ENCODE measurements around the gene NTSR1. TPM values are rescaled to one million over a fixed set of nuclear protein-coding genes. Genes with fewer than 3 reads are reported as not detected.

NTSR1 gene
- total RNA-seq, 2 donors from 2014 or later: 0.74 TPM; not detected in 1

DNA sequence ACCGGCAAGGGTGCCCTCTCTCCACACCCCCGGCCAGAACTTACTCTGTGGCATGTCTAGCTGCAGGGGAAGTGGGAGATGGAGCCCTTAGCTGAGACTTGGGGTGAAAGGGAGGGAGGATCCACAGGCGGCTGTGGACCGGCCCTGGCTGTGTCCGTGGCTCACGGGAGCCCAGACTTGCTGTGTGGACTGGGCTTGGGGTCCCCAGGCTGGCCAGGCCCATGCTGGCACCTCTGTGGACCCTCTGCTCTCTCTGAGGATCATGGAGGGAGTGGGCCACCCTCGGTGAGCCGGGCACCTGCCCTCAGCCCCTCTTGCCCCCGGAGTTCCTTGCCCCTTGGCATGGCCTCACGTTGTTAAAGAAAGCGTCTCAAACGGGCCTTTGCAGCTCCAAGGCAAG, 8.9 kb upstream of the NTSR1 start:
- H3K27ac ChIP-seq: no peak overlapping the region
- no peak for DNase-seq (ENCODE audit: low spot score)
- H3K4me3 ChIP-seq: no peak overlapping the region
- intact Hi-C loops (cut with DNase I): no loop called here
- no peaks in the 10 kb centered on the region for H3K27me3 ChIP-seq (replicated peaks; ENCODE audit: insufficient read depth)
- TF ChIP-seq POLR2AphosphoS5 (IDR thresholded peaks at IDR 0.05): no peak
- TF ChIP-seq, protein P1, sequence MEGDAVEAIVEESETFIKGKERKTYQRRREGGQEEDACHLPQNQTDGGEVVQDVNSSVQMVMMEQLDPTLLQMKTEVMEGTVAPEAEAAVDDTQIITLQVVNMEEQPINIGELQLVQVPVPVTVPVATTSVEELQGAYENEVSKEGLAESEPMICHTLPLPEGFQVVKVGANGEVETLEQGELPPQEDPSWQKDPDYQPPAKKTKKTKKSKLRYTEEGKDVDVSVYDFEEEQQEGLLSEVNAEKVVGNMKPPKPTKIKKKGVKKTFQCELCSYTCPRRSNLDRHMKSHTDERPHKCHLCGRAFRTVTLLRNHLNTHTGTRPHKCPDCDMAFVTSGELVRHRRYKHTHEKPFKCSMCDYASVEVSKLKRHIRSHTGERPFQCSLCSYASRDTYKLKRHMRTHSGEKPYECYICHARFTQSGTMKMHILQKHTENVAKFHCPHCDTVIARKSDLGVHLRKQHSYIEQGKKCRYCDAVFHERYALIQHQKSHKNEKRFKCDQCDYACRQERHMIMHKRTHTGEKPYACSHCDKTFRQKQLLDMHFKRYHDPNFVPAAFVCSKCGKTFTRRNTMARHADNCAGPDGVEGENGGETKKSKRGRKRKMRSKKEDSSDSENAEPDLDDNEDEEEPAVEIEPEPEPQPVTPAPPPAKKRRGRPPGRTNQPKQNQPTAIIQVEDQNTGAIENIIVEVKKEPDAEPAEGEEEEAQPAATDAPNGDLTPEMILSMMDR (IDR thresholded peaks at IDR 0.05): no peak
- TF ChIP-seq POLR2A (IDR thresholded peaks at IDR 0.05): no peak
- 85% methylated on average over 12 of the region's 12 CpGs for WGBS
- H3K9me3 ChIP-seq: no peaks in the 10 kb centered on the region
- H3K4me1 ChIP-seq (replicated peaks): no peaks in the 10 kb centered on the region
- no peaks in the 10 kb centered on the region for H3K36me3 ChIP-seq

DNA sequence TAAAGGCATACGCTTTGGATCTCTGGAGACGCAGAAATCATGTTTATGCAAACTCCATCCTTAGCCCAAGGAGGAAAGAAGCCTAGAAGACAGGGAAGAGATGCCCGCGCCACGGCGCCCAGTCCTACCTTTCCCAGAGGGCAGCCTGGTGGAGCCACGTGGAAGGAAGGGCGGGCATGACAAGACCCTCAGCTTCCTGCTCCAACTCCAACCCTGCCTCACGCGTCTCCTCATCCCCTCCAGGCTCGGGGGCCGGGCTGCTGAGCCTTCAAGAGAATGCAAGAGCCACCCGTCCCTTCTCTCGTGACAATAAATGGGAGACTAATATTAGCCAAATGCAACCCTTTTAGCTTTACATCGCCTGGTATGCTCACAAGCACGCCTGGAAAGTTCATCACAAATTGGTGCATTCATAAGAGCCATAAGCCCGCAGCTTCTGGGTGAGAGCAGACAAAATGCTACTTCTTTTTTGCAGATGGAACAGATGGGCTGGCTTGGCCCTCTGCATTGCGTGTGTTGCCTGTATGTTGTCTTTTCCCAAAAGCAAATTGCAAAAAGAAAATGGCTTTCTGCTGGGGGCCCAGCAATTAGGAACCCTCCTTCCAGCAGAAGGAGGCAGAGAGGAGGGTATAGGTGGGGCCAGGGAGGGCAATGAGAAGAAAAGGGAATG, 8.2 kb upstream of the NTSR1 start:
- 90% methylated on average over 18 of the region's 18 CpGs for WGBS
- DNase-seq (ENCODE audit: low spot score): no peak
- intact Hi-C loops (cut with DNase I): no loop called here

DNA sequence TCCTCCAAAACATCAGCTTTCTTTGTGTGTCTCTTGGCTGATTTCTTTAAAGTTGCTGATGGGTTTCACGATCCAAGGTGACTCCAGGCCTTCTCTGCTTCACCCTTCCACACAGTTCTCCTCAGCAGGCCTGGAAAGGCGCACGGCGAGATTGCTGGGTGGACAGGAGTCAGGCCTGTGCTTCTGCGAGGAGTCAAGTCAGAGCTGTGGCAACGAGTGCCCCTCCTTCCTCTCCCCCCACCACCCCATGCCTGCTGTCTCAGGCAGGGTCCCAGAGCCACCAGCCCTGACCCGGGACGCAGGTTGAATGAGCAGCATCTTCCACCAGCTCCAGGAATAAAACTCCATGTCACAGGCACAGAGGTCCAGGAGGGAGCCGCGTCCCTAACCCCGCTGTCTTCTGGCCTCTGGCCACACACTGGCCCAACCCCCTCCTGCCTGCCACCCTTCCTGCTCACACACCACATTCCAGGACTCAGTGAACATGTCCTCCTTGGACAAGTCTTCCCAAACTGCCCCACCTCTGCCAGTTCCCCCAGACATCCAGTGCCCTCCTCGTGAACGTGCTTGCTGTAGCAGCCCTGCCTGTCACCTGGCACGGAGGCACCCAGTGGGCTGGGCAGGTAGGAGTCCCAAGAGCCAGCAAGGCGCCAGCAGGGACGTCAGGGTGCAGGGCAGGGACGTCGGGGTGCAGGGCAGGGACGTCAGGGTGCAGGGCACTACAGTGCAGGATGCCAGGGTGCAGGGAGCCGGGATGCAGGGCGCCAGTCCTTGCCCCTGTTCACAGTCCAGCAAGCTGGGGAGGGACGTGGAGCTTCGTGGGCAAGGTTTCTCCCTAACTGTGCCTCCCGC, 7.2 kb upstream of the NTSR1 start:
- Histone ChIP-seq H3K27ac (no peak overlapping the region), H3K27me3 (replicated peaks; ENCODE audit: insufficient read depth) (peaks cover 3% of the 10 kb centered on the region), H3K9me3 (no peaks in the 10 kb centered on the region), H3K4me1 (replicated peaks) (no peaks in the 10 kb centered on the region), H3K36me3 (no peaks in the 10 kb centered on the region), H3K4me3 (no peak overlapping the region)
- no peak for TF ChIP-seq POLR2AphosphoS5 (IDR thresholded peaks at IDR 0.05)
- no peak for TF ChIP-seq POLR2A (IDR thresholded peaks at IDR 0.05)
- TF ChIP-seq, protein P1 (IDR thresholded peaks at IDR 0.05): no peak
- WGBS: 68% methylated on average over 24 of the region's 24 CpGs
- no peak for DNase-seq (ENCODE audit: low spot score)
- intact Hi-C loops (cut with DNase I): no loop called here

More for the DNA sequence above, 8.2 kb upstream of the NTSR1 start:
- Histone ChIP-seq H3K4me1 (replicated peaks) (no peaks in the 10 kb centered on the region), H3K4me3 (no peak overlapping the region), H3K27me3 (replicated peaks; ENCODE audit: insufficient read depth) (no peaks in the 10 kb centered on the region), H3K9me3 (no peaks in the 10 kb centered on the region), H3K27ac (no peak overlapping the region), H3K36me3 (no peaks in the 10 kb centered on the region)
- TF ChIP-seq, protein P1 (IDR thresholded peaks at IDR 0.05): no peak
- TF ChIP-seq POLR2A (IDR thresholded peaks at IDR 0.05): no peak
- no peak for TF ChIP-seq POLR2AphosphoS5 (IDR thresholded peaks at IDR 0.05)

DNA sequence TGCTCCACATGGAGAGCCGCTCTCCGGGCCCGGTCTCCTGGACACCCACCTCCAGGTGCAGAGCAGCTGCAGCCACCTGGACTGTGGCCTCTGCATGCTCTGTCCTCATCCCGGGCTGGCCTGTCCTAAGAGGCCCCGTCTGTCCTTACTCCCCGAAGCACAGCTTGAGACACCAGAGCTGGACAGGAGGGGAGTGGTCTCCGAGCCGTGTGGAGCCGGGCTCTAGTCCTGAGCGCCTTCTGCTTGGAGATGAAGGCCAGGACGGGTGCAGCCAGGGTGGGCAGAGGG, 6.7 kb upstream of the NTSR1 start:
- peaks cover 3% of the 10 kb centered on the region for H3K27me3 ChIP-seq (replicated peaks; ENCODE audit: insufficient read depth)
- intact Hi-C loops (cut with DNase I): no loop called here
- no peak for DNase-seq (ENCODE audit: low spot score)

More for the DNA sequence above, 6.7 kb upstream of the NTSR1 start:
- Histone ChIP-seq H3K4me1 (replicated peaks) (no peaks in the 10 kb centered on the region), H3K27ac (no peak overlapping the region), H3K36me3 (no peaks in the 10 kb centered on the region), H3K9me3 (no peaks in the 10 kb centered on the region), H3K4me3 (no peak overlapping the region)
- TF ChIP-seq POLR2A (IDR thresholded peaks at IDR 0.05) (no peak), POLR2AphosphoS5 (IDR thresholded peaks at IDR 0.05) (no peak)
- TF ChIP-seq, protein P1 (IDR thresholded peaks at IDR 0.05): no peak
- 82% methylated on average over 10 of the region's 11 CpGs for WGBS
